HepG2 (cell line): ENCODE data around the gene IGFALS. TPM values are rescaled to one million over a fixed set of nuclear protein-coding genes. Genes with fewer than 3 reads are reported as not detected.

Source experiments
- BHLHE40 ChIP-seq: IDR thresholded peaks from 2 replicates; pipeline ENCODE4 v1.6.1; 2011; ENCODE audit warnings: low read length, improper control_type of control experiment
- CC2D1A ChIP-seq: sonication (generic); formaldehyde crosslinking; IDR thresholded peaks from 2 replicates; pipeline ENCODE4 v1.8.1; 2023; ENCODE audit warnings: mild to moderate bottlenecking, missing genetic modification reagents
- ERF ChIP-seq: IDR thresholded peaks from 2 replicates; pipeline ENCODE4 v1.6.1; 2018; ENCODE audit warnings: missing biosample characterization, missing genetic modification reagents
- KDM6A ChIP-seq: IDR thresholded peaks from 2 replicates; pipeline ENCODE4 v1.6.1; 2016; ENCODE audit warnings: low read depth
- NFAT5 ChIP-seq: sonication (generic); formaldehyde crosslinking; IDR thresholded peaks from 2 replicates; pipeline ENCODE4 v1.4.0; 2020; ENCODE audit warnings: missing genetic modification reagents
- NFE2 ChIP-seq: sonication (generic); formaldehyde crosslinking; IDR thresholded peaks from 2 replicates; pipeline ENCODE4 v1.4.0; 2020; ENCODE audit warnings: missing genetic modification reagents
- ZFP36L2 ChIP-seq: sonication (generic); formaldehyde crosslinking; IDR thresholded peaks from 2 replicates; pipeline ENCODE4 v1.4.0; 2020; ENCODE audit warnings: missing genetic modification reagents
- ZNF138 ChIP-seq: sonication (generic); formaldehyde crosslinking; IDR thresholded peaks from 2 replicates; pipeline ENCODE4 v1.5.0; 2020; ENCODE audit warnings: mild to moderate bottlenecking, low read depth, missing genetic modification reagents
- ZNF569 ChIP-seq: sonication (generic); formaldehyde crosslinking; IDR thresholded peaks from 2 replicates; pipeline ENCODE4 v1.5.0; 2020; ENCODE audit warnings: mild to moderate bottlenecking, missing genetic modification reagents, moderate library complexity, borderline replicate concordance
- ZNF615 ChIP-seq: sonication (generic); formaldehyde crosslinking; IDR thresholded peaks from 2 replicates; pipeline ENCODE4 v1.5.0; 2020; ENCODE audit warnings: mild to moderate bottlenecking, missing genetic modification reagents, borderline replicate concordance
- polyA plus RNA-seq, 8 experiments: library from polyadenylated mRNA; depleted of rRNA in 3 of 8; stranded (reverse) in 7 of 8; unstranded in 1 of 8; fragments of >200 nt; fragmentation: Illumina TruSeq in 4 of 8; extraction: Trizol in 4 of 8; gene quantifications; 2 replicates each; pipeline versions ENCODE4 v1.2.1 to v1.2.3, GENCODE V29; 2011 to 2016; ENCODE audit warnings: low read depth in 4 of 8, missing spikeins in 1 of 8, mixed read lengths in 1 of 8; ENCODE audit not compliant: insufficient read depth in 1 of 8
- total RNA-seq, 5 experiments: library from RNA; depleted of rRNA; stranded (reverse); fragments of >200 nt; fragmentation: Illumina TruSeq; extraction: Trizol; gene quantifications; 2 replicates each; pipeline ENCODE4 v1.2.3, GENCODE V29; 2016; ENCODE audit warnings: low read depth in 1 of 5
- TF ChIP-seq, protein P1 (sequence below): sonication (generic); formaldehyde crosslinking; conservative IDR thresholded peaks from 2 replicates; pipeline ENCODE4 v1.4.0; 2020; ENCODE audit warnings: mild to moderate bottlenecking, missing genetic modification reagents, moderate library complexity
- TF ChIP-seq, protein P2 (sequence below): sonication (generic); formaldehyde crosslinking; IDR thresholded peaks from 2 replicates; pipeline ENCODE4 v1.5.1; 2020; ENCODE audit warnings: mild to moderate bottlenecking, missing genetic modification reagents, borderline replicate concordance
- TF ChIP-seq, protein P3 (sequence below): sonication (generic); formaldehyde crosslinking; IDR thresholded peaks from 2 replicates; pipeline ENCODE4 v1.4.0; 2020; ENCODE audit warnings: mild to moderate bottlenecking, missing genetic modification reagents

Gene IGFALS
- total and polyA plus RNA-seq, 2 of the 13 experiments (the other 11 are each of a cell fraction or from before 2014, with no cell fraction given) = 0.34 to 2.4 TPM

DNA sequence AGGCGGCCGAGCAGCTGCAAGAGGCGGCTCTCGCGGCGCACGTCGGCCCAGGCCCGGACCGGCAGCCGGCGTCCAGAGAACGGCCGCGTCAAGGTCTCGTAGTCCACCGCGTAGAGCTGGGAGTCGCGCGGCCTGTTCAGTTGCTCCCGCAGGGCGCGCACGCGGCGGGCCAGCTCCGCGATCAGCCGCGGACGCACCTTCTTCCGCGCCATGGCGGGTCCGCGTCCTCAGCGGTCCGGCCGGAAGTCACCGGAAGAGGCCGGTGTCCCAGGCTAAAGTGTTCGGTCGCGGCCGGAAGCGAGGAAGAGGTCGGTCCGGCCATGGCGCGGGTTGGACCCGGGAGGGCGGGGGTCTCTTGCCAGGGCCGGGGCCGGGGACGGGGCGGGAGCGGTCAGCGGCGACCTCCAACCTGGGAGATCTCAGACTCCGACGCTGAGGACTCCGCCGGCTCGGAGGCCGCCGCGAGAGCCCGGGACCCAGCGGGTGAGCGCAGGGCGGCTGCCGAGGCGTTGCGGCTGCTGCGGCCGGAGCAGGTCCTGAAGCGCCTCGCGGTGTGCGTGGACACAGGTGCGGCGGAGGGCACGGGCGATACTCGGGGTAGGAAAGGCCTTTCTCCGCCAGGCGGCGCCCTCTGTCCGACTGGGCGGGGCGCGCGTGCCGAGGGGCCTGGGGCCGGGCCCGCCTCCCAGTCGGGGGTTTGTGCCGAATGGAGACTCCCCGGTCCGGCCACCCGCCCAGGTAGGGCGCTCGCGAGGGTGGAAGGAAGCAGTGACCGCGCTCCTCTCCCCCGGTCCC lies 20.4 kb downstream of the IGFALS start, which contains the start of gene MRPS34 (continued):
- TF ChIP-seq, protein P1, sequence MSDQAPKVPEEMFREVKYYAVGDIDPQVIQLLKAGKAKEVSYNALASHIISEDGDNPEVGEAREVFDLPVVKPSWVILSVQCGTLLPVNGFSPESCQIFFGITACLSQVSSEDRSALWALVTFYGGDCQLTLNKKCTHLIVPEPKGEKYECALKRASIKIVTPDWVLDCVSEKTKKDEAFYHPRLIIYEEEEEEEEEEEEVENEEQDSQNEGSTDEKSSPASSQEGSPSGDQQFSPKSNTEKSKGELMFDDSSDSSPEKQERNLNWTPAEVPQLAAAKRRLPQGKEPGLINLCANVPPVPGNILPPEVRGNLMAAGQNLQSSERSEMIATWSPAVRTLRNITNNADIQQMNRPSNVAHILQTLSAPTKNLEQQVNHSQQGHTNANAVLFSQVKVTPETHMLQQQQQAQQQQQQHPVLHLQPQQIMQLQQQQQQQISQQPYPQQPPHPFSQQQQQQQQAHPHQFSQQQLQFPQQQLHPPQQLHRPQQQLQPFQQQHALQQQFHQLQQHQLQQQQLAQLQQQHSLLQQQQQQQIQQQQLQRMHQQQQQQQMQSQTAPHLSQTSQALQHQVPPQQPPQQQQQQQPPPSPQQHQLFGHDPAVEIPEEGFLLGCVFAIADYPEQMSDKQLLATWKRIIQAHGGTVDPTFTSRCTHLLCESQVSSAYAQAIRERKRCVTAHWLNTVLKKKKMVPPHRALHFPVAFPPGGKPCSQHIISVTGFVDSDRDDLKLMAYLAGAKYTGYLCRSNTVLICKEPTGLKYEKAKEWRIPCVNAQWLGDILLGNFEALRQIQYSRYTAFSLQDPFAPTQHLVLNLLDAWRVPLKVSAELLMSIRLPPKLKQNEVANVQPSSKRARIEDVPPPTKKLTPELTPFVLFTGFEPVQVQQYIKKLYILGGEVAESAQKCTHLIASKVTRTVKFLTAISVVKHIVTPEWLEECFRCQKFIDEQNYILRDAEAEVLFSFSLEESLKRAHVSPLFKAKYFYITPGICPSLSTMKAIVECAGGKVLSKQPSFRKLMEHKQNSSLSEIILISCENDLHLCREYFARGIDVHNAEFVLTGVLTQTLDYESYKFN (CRISPR knock-in tag) = peak; percentile 31; the same call in 1 of the 2 replicates
- no peak for TF ChIP-seq ZFP36L2
- no peak for TF ChIP-seq ZNF569 (CRISPR knock-in tag)
- TF ChIP-seq ZNF615 (CRISPR knock-in tag) = no peak
- TF ChIP-seq CC2D1A (CRISPR knock-in tag) = no peak
- no peak for TF ChIP-seq NFE2 (CRISPR knock-in tag)
- no peak for TF ChIP-seq KDM6A (CRISPR knock-in tag)
- TF ChIP-seq, protein P2, sequence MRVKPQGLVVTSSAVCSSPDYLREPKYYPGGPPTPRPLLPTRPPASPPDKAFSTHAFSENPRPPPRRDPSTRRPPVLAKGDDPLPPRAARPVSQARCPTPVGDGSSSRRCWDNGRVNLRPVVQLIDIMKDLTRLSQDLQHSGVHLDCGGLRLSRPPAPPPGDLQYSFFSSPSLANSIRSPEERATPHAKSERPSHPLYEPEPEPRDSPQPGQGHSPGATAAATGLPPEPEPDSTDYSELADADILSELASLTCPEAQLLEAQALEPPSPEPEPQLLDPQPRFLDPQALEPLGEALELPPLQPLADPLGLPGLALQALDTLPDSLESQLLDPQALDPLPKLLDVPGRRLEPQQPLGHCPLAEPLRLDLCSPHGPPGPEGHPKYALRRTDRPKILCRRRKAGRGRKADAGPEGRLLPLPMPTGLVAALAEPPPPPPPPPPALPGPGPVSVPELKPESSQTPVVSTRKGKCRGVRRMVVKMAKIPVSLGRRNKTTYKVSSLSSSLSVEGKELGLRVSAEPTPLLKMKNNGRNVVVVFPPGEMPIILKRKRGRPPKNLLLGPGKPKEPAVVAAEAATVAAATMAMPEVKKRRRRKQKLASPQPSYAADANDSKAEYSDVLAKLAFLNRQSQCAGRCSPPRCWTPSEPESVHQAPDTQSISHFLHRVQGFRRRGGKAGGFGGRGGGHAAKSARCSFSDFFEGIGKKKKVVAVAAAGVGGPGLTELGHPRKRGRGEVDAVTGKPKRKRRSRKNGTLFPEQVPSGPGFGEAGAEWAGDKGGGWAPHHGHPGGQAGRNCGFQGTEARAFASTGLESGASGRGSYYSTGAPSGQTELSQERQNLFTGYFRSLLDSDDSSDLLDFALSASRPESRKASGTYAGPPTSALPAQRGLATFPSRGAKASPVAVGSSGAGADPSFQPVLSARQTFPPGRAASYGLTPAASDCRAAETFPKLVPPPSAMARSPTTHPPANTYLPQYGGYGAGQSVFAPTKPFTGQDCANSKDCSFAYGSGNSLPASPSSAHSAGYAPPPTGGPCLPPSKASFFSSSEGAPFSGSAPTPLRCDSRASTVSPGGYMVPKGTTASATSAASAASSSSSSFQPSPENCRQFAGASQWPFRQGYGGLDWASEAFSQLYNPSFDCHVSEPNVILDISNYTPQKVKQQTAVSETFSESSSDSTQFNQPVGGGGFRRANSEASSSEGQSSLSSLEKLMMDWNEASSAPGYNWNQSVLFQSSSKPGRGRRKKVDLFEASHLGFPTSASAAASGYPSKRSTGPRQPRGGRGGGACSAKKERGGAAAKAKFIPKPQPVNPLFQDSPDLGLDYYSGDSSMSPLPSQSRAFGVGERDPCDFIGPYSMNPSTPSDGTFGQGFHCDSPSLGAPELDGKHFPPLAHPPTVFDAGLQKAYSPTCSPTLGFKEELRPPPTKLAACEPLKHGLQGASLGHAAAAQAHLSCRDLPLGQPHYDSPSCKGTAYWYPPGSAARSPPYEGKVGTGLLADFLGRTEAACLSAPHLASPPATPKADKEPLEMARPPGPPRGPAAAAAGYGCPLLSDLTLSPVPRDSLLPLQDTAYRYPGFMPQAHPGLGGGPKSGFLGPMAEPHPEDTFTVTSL (CRISPR knock-in tag) = no peak
- peak; percentile 94; the same call in 1 of the 2 replicates for TF ChIP-seq ERF (CRISPR knock-in tag)
- TF ChIP-seq BHLHE40 = peak; percentile 87
- no peak for TF ChIP-seq ZNF138 (CRISPR knock-in tag)
- TF ChIP-seq, protein P3, sequence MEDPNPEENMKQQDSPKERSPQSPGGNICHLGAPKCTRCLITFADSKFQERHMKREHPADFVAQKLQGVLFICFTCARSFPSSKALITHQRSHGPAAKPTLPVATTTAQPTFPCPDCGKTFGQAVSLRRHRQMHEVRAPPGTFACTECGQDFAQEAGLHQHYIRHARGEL (CRISPR knock-in tag) = no peak
- TF ChIP-seq NFAT5 = peak; percentile 93
